ENCODE results near the gene PPFIA1.

- TF ChIP-seq, protein P1, sequence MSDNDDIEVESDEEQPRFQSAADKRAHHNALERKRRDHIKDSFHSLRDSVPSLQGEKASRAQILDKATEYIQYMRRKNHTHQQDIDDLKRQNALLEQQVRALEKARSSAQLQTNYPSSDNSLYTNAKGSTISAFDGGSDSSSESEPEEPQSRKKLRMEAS (IDR thresholded peaks at IDR 0.05), result no peak
- TF ChIP-seq REST (IDR thresholded peaks at IDR 0.05; ENCODE audit: low read depth) (no peak), EP300 (IDR thresholded peaks at IDR 0.05; ENCODE audit: borderline replicate concordance) (no peak), NFIC (IDR thresholded peaks at IDR 0.05) (no peak), CREB1 (IDR thresholded peaks at IDR 0.05; ENCODE audit: low read depth) (no peak), TAF1 (IDR thresholded peaks at IDR 0.05; ENCODE audit: low read depth) (no peak)
These were observed 43.5 kb downstream of the PPFIA1 start for GRCh38 chr11:70313945-70314344.
